GM18505 (cell line): ENCODE data around the gene RPL38.
"Not testable (repeated sequence)": the region's sequence is repeated elsewhere in the genome, so short reads cannot be mapped to it uniquely, and the experiment has no call there.

Source experiments
- ATAC-seq: cut with Tn5 transposase; IDR thresholded peaks from one replicate; pipeline ENCODE4 v1.9.1; 2021; ENCODE audit not compliant: unreplicated experiment
- POLR2A ChIP-seq: IDR thresholded peaks from 4 replicates; pipeline ENCODE4 v1.6.1; 2011; ENCODE audit warnings: borderline replicate concordance; ENCODE audit not compliant: insufficient read depth, insufficient read length; ENCODE audit errors: extremely low read depth

The RPL38 gene

GRCh38 chr17:74170924-74171323, 32.6 kb upstream of the RPL38 start:
- TF ChIP-seq POLR2A = no peak
- ATAC-seq = no peak

- ATAC-seq = no peak
- TF ChIP-seq POLR2A = no peak
Observed at GRCh38 chr17:74172700-74173099, 30.8 kb upstream of the RPL38 start.

- TF ChIP-seq POLR2A = no peak
- ATAC-seq = no peak
Observed at GRCh38 chr17:74176546-74177001, 26.9 kb upstream of the RPL38 start.

GRCh38 chr17:74177018-74177450, 26.4 kb upstream of the RPL38 start:
- no peak for TF ChIP-seq POLR2A

GRCh38 chr17:74179576-74179975, 23.9 kb upstream of the RPL38 start:
- no peak for ATAC-seq

More at GRCh38 chr17:74177018-74177450, 26.4 kb upstream of the RPL38 start:
- ATAC-seq = no peak

GRCh38 chr17:74180336-74180735, 23.1 kb upstream of the RPL38 start:
- no peak for TF ChIP-seq POLR2A
- ATAC-seq = no peak

More at GRCh38 chr17:74179576-74179975, 23.9 kb upstream of the RPL38 start:
- TF ChIP-seq POLR2A = no peak

- no peak for TF ChIP-seq POLR2A
Observed at GRCh38 chr17:74181341-74181740, 22.1 kb upstream of the RPL38 start.

GRCh38 chr17:74182041-74182723, 21.3 kb upstream of the RPL38 start:
- ATAC-seq = no peak
- TF ChIP-seq POLR2A = no peak

More at GRCh38 chr17:74181341-74181740, 22.1 kb upstream of the RPL38 start:
- ATAC-seq = no peak

GRCh38 chr17:74183411-74183810, 20.1 kb upstream of the RPL38 start:
- TF ChIP-seq POLR2A = no peak
- ATAC-seq = no peak

- ATAC-seq = no peak
- no peak for TF ChIP-seq POLR2A
Observed at GRCh38 chr17:74185571-74186185, 17.8 kb upstream of the RPL38 start.

GRCh38 chr17:74186498-74186897, 17.0 kb upstream of the RPL38 start:
- no peak for ATAC-seq
- TF ChIP-seq POLR2A = no peak

- ATAC-seq = no peak
- TF ChIP-seq POLR2A = no peak
Observed at GRCh38 chr17:74187761-74188160, 15.7 kb upstream of the RPL38 start.

- not testable (repeated sequence) for ATAC-seq
Observed at GRCh38 chr17:74188687-74189086, 14.8 kb upstream of the RPL38 start.

GRCh38 chr17:74190154-74190553, 13.3 kb upstream of the RPL38 start:
- no peak for ATAC-seq
- TF ChIP-seq POLR2A = no peak
